Measurements from ENCODE around the gene ITIH2. TPM values are rescaled to one million over a fixed set of nuclear protein-coding genes. Genes with fewer than 3 reads are reported as not detected.

The ITIH2 gene
- total and polyA plus RNA-seq, 5 donors from 2014 or later, result not detected

GRCh38 chr10:7794251-7795026 lies 91.3 kb downstream of the ITIH2 start:
- Histone ChIP-seq H3K9me3 (ENCODE audit: control insufficient read depth in 2 of 2, low read length in 2 of 2) (no peaks in the 10 kb centered on the region), H3K27ac (ENCODE audit: insufficient read depth, low read length, poor library complexity, severe bottlenecking) (no peak overlapping the region), H3K4me1 (ENCODE audit: control insufficient read depth, insufficient read depth, low read length, poor library complexity, severe bottlenecking) (peaks cover 14% of the 10 kb centered on the region), H3K4me3 (ENCODE audit: low read depth, low read length) (no peak overlapping the region), H3K27me3 (ENCODE audit: control insufficient read depth, insufficient read depth, low read length) (no peaks in the 10 kb centered on the region), H3K36me3 (ENCODE audit: control insufficient read depth, insufficient read depth, low read length) (peaks cover 38% of the 10 kb centered on the region)
- Mint-ChIP-seq H3K27ac (peak overlapping the region in 1 of 3 donors; percentile 58), H3K4me3 (peak overlapping the region in 1 of 4 donors; percentile 52), H3K4me1 (peaks cover 48 to 72% (median 54%) of the 10 kb centered on the region in 4 donors), H3K9me3 (no peaks in the 10 kb centered on the region), H3K27me3 (no peaks in the 10 kb centered on the region), H3K36me3 (peaks cover 44% of the 10 kb centered on the region)
- ATAC-seq (ENCODE audit: low read depth in 2 of 2) (no peak), DNase-seq (no peak)

- Mint-ChIP-seq H3K27ac (peak overlapping the region in 1 of 3 donors; percentile 19), H3K27me3 (no peaks in the 10 kb centered on the region), H3K4me3 (peak overlapping the region in 2 of 4 donors; percentile 5 to 7), H3K4me1 (peaks cover 45 to 62% (median 48%) of the 10 kb centered on the region in 4 donors), H3K9me3 (no peaks in the 10 kb centered on the region), H3K36me3 (peaks cover 50% of the 10 kb centered on the region)
- H3K27me3 ChIP-seq (ENCODE audit: control insufficient read depth, insufficient read depth, low read length), result no peaks in the 10 kb centered on the region
- H3K27ac ChIP-seq (ENCODE audit: insufficient read depth, low read length, poor library complexity, severe bottlenecking), result no peak overlapping the region
- H3K4me3 ChIP-seq (ENCODE audit: low read depth, low read length), result no peak overlapping the region
- DNase-seq, result no peak
- no peak for ATAC-seq (ENCODE audit: low read depth in 2 of 2)
- peaks cover 46% of the 10 kb centered on the region for H3K36me3 ChIP-seq (ENCODE audit: control insufficient read depth, insufficient read depth, low read length)
- H3K4me1 ChIP-seq (ENCODE audit: control insufficient read depth, insufficient read depth, low read length, poor library complexity, severe bottlenecking), result peaks cover 12% of the 10 kb centered on the region
- no peaks in the 10 kb centered on the region for H3K9me3 ChIP-seq (ENCODE audit: control insufficient read depth in 2 of 2, low read length in 2 of 2)
These were observed 92.5 kb downstream of the ITIH2 start for GRCh38 chr10:7795605-7796004.

- Histone ChIP-seq H3K9me3 (ENCODE audit: control insufficient read depth in 2 of 2, low read length in 2 of 2) (no peaks in the 10 kb centered on the region), H3K36me3 (ENCODE audit: control insufficient read depth, insufficient read depth, low read length) (peaks cover 60% of the 10 kb centered on the region), H3K27ac (ENCODE audit: insufficient read depth, low read length, poor library complexity, severe bottlenecking) (no peak overlapping the region), H3K4me3 (ENCODE audit: low read depth, low read length) (no peak overlapping the region), H3K27me3 (ENCODE audit: control insufficient read depth, insufficient read depth, low read length) (no peaks in the 10 kb centered on the region), H3K4me1 (ENCODE audit: control insufficient read depth, insufficient read depth, low read length, poor library complexity, severe bottlenecking) (no peaks in the 10 kb centered on the region)
- DNase-seq (no peak), ATAC-seq (ENCODE audit: low read depth in 2 of 2) (no peak)
- H3K9me3 Mint-ChIP-seq, result no peaks in the 10 kb centered on the region
- peaks cover 32 to 44% (median 35%) of the 10 kb centered on the region in 4 donors for H3K4me1 Mint-ChIP-seq
- no peak overlapping the region for H3K4me3 Mint-ChIP-seq
- H3K36me3 Mint-ChIP-seq, result peaks cover 47% of the 10 kb centered on the region
- no peaks in the 10 kb centered on the region for H3K27me3 Mint-ChIP-seq
- peak overlapping the region in 1 of 3 donors; percentile 31 for H3K27ac Mint-ChIP-seq
These were observed 94.5 kb downstream of the ITIH2 start for GRCh38 chr10:7797582-7797981.

Other genes starting within 250 kb of the ITIH2 start
- gene ITIH5, start 36.4 kb upstream of the ITIH2 start, total RNA-seq, result not detected
- not detected for gene ITIH5, start 36.4 kb upstream of the ITIH2 start, polyA plus RNA-seq
- gene KIN, start 84.7 kb downstream of the ITIH2 start, total RNA-seq, result 9.1 TPM
- gene KIN, start 84.7 kb downstream of the ITIH2 start, polyA plus RNA-seq, result 1 to 10 TPM; 2.5 to 6.8 (median 5.1) TPM
- gene ATP5F1C, start 84.9 kb downstream of the ITIH2 start, total RNA-seq, result 167 TPM
- 100 to 1,000 TPM; 365 to 562 (median 452) TPM for gene ATP5F1C, start 84.9 kb downstream of the ITIH2 start, polyA plus RNA-seq
- gene TAF3, start 115.2 kb downstream of the ITIH2 start, total RNA-seq, result 20.8 TPM
- gene TAF3, start 115.2 kb downstream of the ITIH2 start, polyA plus RNA-seq, result 1 to 10 TPM; 6.8 to 9.6 (median 8.4) TPM